Fibroblast of the aortic adventitia (primary cell): ENCODE measurements around the gene CLEC16A. TPM values are rescaled to one million over a fixed set of nuclear protein-coding genes. Genes with fewer than 3 reads are reported as not detected.

ENCODE experiments used
- DNase-seq: peaks from one replicate; pipeline ENCODE4 v3.0.0-alpha.2; 2010; ENCODE audit warnings: low read depth
- H3K4me3 ChIP-seq: 2 replicates; pipeline ENCODE4 v1.5.1; 2011; ENCODE audit warnings: low read depth, mild to moderate bottlenecking, control low read depth, low read length, moderate library complexity
- CTCF ChIP-seq: IDR thresholded peaks from 2 replicates; pipeline ENCODE4 v1.5.1; 2011; ENCODE audit warnings: mild to moderate bottlenecking, low read length, control low read depth, inconsistent platforms; ENCODE audit not compliant: insufficient read depth
- total RNA-seq: library from RNA; depleted of rRNA; stranded (reverse); fragments of >200 nt; gene quantifications from 2 replicates; pipeline ENCODE4 v1.2.3, GENCODE V29; 2012; ENCODE audit warnings: low replicate concordance

Gene CLEC16A
- total RNA-seq, 1 donor, result 16.3 TPM

GRCh38 chr16:11045846-11046245 lies 101.5 kb downstream of the CLEC16A start:
- H3K4me3 ChIP-seq, result no peak overlapping the region
- DNase-seq, result peak; percentile 59
- TF ChIP-seq CTCF, result no peak

- DNase-seq, result no peak
- no peak overlapping the region for H3K4me3 ChIP-seq
- TF ChIP-seq CTCF, result no peak
Measured at GRCh38 chr16:11046382-11046931, 102.1 kb downstream of the CLEC16A start.

- DNase-seq, result peak; percentile 90
- H3K4me3 ChIP-seq, result no peak overlapping the region
- TF ChIP-seq CTCF, result no peak
Measured at GRCh38 chr16:11047057-11047456, 102.7 kb downstream of the CLEC16A start.

GRCh38 chr16:11047939-11048800 lies 103.8 kb downstream of the CLEC16A start:
- DNase-seq, result no peak
- no peak overlapping the region for H3K4me3 ChIP-seq
- TF ChIP-seq CTCF, result no peak

- no peak overlapping the region for H3K4me3 ChIP-seq
- no peak for DNase-seq
- TF ChIP-seq CTCF, result no peak
Measured at GRCh38 chr16:11049396-11050059, 105.2 kb downstream of the CLEC16A start.

GRCh38 chr16:11050536-11050935 lies 106.2 kb downstream of the CLEC16A start:
- H3K4me3 ChIP-seq, result no peak overlapping the region
- DNase-seq, result no peak
- TF ChIP-seq CTCF, result no peak
